Measurements from ENCODE around the gene IMMP2L. TPM values are rescaled to one million over a fixed set of nuclear protein-coding genes. Genes with fewer than 3 reads are reported as not detected.

The IMMP2L gene
- polyA plus RNA-seq, 1 donor (not counting 4 experiments of a cell fraction or from before 2014, with no cell fraction given), result 14.1 TPM

GRCh38 chr7:111390000-111390399 lies 172.3 kb downstream of the IMMP2L start:
- Histone ChIP-seq H3K36me3 (ENCODE audit: control insufficient read depth in 2 of 2, extremely low read depth in 1 of 2, insufficient read depth in 2 of 2, low read length in 2 of 2) (no peaks in the 10 kb centered on the region), H3K9me1 (ENCODE audit: control insufficient read depth, extremely low read depth, insufficient read depth, low read length) (no peaks in the 10 kb centered on the region), H3K9ac (ENCODE audit: control insufficient read depth, extremely low read depth, insufficient read depth, low read length) (no peak overlapping the region), H2AFZ (ENCODE audit: control insufficient read depth, low read length) (no peak overlapping the region), H3K27me3 (ENCODE audit: control insufficient read depth, extremely low read depth, insufficient read depth, low read length) (no peaks in the 10 kb centered on the region), H4K20me1 (ENCODE audit: control insufficient read depth, extremely low read depth, insufficient read depth, low read length) (no peaks in the 10 kb centered on the region), H3K79me2 (ENCODE audit: control insufficient read depth, insufficient read depth, low read length) (no peaks in the 10 kb centered on the region), H3K4me3 (ENCODE audit: control insufficient read depth in 2 of 3, extremely low read depth in 1 of 3, insufficient read depth in 2 of 3, low read depth in 1 of 3, low read length in 3 of 3) (no peak overlapping the region), H3K27ac (ENCODE audit: control insufficient read depth, insufficient read depth, low read length) (no peak overlapping the region), H3K9me3 (ENCODE audit: control insufficient read depth, low read depth, low read length) (no peaks in the 10 kb centered on the region), H3K4me2 (ENCODE audit: control insufficient read depth, extremely low read depth, insufficient read depth, low read depth, low read length) (no peak overlapping the region), H3K4me1 (ENCODE audit: control insufficient read depth, extremely low read depth, insufficient read depth, low read length) (peaks cover 1% of the 10 kb centered on the region)
- dilution Hi-C loops (cut with MboI; ENCODE audit: extremely low pct_ligation_motif_present, low sequenced_read_pairs), result no loop called here
- DNase-seq (ENCODE audit: low read depth, low spot score) (no peak), FAIRE-seq (no peak)
- TF ChIP-seq, protein P1, sequence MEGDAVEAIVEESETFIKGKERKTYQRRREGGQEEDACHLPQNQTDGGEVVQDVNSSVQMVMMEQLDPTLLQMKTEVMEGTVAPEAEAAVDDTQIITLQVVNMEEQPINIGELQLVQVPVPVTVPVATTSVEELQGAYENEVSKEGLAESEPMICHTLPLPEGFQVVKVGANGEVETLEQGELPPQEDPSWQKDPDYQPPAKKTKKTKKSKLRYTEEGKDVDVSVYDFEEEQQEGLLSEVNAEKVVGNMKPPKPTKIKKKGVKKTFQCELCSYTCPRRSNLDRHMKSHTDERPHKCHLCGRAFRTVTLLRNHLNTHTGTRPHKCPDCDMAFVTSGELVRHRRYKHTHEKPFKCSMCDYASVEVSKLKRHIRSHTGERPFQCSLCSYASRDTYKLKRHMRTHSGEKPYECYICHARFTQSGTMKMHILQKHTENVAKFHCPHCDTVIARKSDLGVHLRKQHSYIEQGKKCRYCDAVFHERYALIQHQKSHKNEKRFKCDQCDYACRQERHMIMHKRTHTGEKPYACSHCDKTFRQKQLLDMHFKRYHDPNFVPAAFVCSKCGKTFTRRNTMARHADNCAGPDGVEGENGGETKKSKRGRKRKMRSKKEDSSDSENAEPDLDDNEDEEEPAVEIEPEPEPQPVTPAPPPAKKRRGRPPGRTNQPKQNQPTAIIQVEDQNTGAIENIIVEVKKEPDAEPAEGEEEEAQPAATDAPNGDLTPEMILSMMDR (optimal IDR thresholded peaks at IDR 0.05 in 1 of 3, IDR thresholded peaks at IDR 0.05 in 1 of 3, conservative IDR thresholded peaks at IDR 0.05 in 1 of 3; ENCODE audit: extremely low read depth in 1 of 3, insufficient read depth in 2 of 3, low read length in 3 of 3), result no peak
- TF ChIP-seq EZH2 (IDR thresholded peaks at IDR 0.05; ENCODE audit: low read length), result no peak

GRCh38 chr7:111388912-111389311 lies 173.4 kb downstream of the IMMP2L start:
- Histone ChIP-seq H3K4me2 (ENCODE audit: control insufficient read depth, extremely low read depth, insufficient read depth, low read depth, low read length) (no peak overlapping the region), H3K27me3 (ENCODE audit: control insufficient read depth, extremely low read depth, insufficient read depth, low read length) (no peaks in the 10 kb centered on the region), H2AFZ (ENCODE audit: control insufficient read depth, low read length) (no peak overlapping the region), H3K36me3 (ENCODE audit: control insufficient read depth in 2 of 2, extremely low read depth in 1 of 2, insufficient read depth in 2 of 2, low read length in 2 of 2) (no peaks in the 10 kb centered on the region), H3K27ac (ENCODE audit: control insufficient read depth, insufficient read depth, low read length) (no peak overlapping the region), H3K4me3 (ENCODE audit: control insufficient read depth in 2 of 3, extremely low read depth in 1 of 3, insufficient read depth in 2 of 3, low read depth in 1 of 3, low read length in 3 of 3) (no peak overlapping the region), H3K9me1 (ENCODE audit: control insufficient read depth, extremely low read depth, insufficient read depth, low read length) (no peaks in the 10 kb centered on the region), H3K79me2 (ENCODE audit: control insufficient read depth, insufficient read depth, low read length) (no peaks in the 10 kb centered on the region), H3K9ac (ENCODE audit: control insufficient read depth, extremely low read depth, insufficient read depth, low read length) (no peak overlapping the region), H3K9me3 (ENCODE audit: control insufficient read depth, low read depth, low read length) (no peaks in the 10 kb centered on the region), H3K4me1 (ENCODE audit: control insufficient read depth, extremely low read depth, insufficient read depth, low read length) (peaks cover 12% of the 10 kb centered on the region), H4K20me1 (ENCODE audit: control insufficient read depth, extremely low read depth, insufficient read depth, low read length) (no peaks in the 10 kb centered on the region)
- no peak for TF ChIP-seq EZH2 (IDR thresholded peaks at IDR 0.05; ENCODE audit: low read length)
- TF ChIP-seq, protein P1 (optimal IDR thresholded peaks at IDR 0.05 in 1 of 3, IDR thresholded peaks at IDR 0.05 in 1 of 3, conservative IDR thresholded peaks at IDR 0.05 in 1 of 3; ENCODE audit: extremely low read depth in 1 of 3, insufficient read depth in 2 of 3, low read length in 3 of 3), result no peak
- DNase-seq (ENCODE audit: low read depth, low spot score) (no peak), FAIRE-seq (no peak)
- dilution Hi-C loops (cut with MboI; ENCODE audit: extremely low pct_ligation_motif_present, low sequenced_read_pairs), result no loop called here

All from keratinocyte (primary cell).